ENCODE measurements around the gene MICAL2.

DNA sequence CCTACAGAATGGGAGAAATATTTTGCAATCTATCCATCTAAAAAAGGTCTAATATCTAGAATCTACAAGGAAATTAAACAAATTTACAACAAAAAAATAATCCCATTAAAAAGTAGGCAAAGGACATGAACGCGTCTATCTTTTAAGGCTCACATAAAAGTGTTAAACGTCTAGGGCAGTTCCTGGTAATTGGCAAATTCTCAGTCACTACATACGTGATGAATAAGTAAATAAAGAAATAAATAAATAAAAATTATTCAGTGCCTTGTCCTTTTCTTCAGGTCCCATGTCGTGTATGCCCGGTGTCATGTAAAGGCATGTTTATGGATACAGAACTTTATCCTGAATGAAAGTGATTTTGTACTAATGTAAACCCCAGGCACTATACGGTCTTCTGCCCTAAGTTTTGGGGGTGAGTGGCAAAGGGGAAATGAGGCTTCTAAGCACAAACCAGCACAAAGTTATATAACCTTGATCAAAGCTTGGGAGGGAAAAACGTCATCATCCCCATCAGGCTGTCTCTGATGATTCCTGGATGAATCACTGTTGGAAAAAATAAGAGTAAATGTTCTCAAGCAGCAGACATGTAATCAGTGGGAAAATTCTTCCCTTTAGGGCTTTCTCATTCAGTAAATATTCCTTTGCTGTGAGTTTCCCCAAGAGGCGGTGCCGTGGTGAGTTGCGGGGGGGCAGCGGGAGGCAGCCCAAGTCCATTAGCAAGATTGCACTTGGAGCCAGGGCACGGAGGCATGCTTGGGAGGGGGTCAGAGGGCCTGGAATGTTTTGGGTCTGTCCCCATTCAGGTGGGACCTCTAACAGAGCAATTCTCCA is 30.4 kb upstream of the MICAL2 start:
- TF ChIP-seq EZH2 (IDR thresholded peaks at IDR 0.05; ENCODE audit: low read depth, low read length, severe bottlenecking) (no peak), BACH1 (IDR thresholded peaks at IDR 0.05; ENCODE audit: low read length) (no peak), POLR2A (IDR thresholded peaks at IDR 0.05; ENCODE audit: control extremely low read depth in 1 of 2, low read depth in 2 of 2, low read length in 2 of 2) (no peak), CEBPB (IDR thresholded peaks at IDR 0.05; ENCODE audit: low read depth, low read length) (no peak), CBX8 (IDR thresholded peaks at IDR 0.05; ENCODE audit: borderline replicate concordance, low read depth, low read length) (no peak), RXRA (IDR thresholded peaks at IDR 0.05; ENCODE audit: insufficient read depth, low read depth, low read length) (no peak)
- TF ChIP-seq, protein P1, sequence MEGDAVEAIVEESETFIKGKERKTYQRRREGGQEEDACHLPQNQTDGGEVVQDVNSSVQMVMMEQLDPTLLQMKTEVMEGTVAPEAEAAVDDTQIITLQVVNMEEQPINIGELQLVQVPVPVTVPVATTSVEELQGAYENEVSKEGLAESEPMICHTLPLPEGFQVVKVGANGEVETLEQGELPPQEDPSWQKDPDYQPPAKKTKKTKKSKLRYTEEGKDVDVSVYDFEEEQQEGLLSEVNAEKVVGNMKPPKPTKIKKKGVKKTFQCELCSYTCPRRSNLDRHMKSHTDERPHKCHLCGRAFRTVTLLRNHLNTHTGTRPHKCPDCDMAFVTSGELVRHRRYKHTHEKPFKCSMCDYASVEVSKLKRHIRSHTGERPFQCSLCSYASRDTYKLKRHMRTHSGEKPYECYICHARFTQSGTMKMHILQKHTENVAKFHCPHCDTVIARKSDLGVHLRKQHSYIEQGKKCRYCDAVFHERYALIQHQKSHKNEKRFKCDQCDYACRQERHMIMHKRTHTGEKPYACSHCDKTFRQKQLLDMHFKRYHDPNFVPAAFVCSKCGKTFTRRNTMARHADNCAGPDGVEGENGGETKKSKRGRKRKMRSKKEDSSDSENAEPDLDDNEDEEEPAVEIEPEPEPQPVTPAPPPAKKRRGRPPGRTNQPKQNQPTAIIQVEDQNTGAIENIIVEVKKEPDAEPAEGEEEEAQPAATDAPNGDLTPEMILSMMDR (IDR thresholded peaks at IDR 0.05; ENCODE audit: control extremely low read depth in 1 of 3, insufficient read depth in 1 of 3, low read depth in 1 of 3, low read length in 3 of 3): no peak
- TF ChIP-seq, protein P2, sequence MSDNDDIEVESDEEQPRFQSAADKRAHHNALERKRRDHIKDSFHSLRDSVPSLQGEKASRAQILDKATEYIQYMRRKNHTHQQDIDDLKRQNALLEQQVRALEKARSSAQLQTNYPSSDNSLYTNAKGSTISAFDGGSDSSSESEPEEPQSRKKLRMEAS (IDR thresholded peaks at IDR 0.05): no peak

All from H1 (cell line).